HG03159 (cell line): ENCODE data around the gene USP20.
A peak's percentile ranks its signal among the peaks of the same experiment; 100 is the strongest.
"Not testable (repeated sequence)": the region's sequence is repeated elsewhere in the genome, so short reads cannot be mapped to it uniquely, and the experiment has no call there.

Experiments used
- ATAC-seq: cut with Tn5 transposase; IDR thresholded peaks from one replicate; pipeline ENCODE4 v1.9.1; 2021; ENCODE audit warnings: mild to moderate bottlenecking, moderate library complexity; ENCODE audit not compliant: unreplicated experiment

USP20 gene

GRCh38 chr9:129835128-129835859, at the start of gene USP20, which contains the start of gene C9orf78:
Gene USP20, plus strand, starts transcription at chr9:129835458. Its CDS starts 17,098 bp downstream, at chr9:129852556.
Gene C9orf78, minus strand, starts transcription at chr9:129835275. Its CDS starts 54 bp downstream, at chr9:129835221.
- ATAC-seq = peak; percentile 90

- no peak for ATAC-seq
Observed at GRCh38 chr9:129785866-129786265, 49.4 kb upstream of the USP20 start.

DNA sequence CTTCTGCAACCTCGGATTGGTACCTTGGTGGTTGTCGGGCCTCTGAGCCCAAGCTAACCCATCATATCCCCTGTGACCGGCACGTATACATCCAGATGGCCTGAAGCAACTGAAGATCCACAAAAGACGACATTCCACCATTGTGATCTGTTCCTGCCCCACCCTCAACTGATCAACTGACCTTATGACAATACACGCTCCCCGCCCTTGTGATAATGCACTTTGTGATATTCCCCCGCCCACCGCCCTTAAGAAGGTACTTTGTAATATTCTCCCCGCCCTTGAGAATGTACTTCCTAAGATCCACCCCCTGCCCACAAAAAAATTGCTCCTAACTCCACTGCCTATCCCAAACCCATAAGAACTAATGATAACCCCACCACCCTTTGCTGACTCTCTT, 48.8 kb upstream of the USP20 start:
- no peak for ATAC-seq

DNA sequence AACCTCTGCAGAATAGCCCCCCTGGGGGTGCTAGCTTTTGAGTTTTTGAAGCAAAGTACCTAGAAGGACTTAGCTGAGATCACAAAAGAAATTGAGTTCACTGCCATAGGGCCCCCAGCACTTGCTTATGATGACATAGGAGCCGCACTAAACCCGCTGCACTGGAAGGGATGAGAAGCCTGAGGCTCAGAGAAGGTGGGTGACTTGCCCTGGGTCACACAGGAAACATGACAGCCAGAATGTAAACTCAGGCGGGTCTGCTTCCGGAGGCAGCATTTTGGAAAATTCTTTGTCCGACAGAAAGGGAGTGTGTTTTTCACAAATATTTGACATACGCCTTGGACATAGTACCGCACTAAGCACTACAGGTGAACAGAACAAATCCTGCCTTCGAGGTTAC, 40.7 kb upstream of the USP20 start:
- ATAC-seq = no peak

- not testable (repeated sequence) for ATAC-seq
Observed at GRCh38 chr9:129796029-129796428, 39.2 kb upstream of the USP20 start.

- ATAC-seq = no peak
Observed at GRCh38 chr9:129798973-129799372, 36.3 kb upstream of the USP20 start.

- no peak for ATAC-seq
Observed at GRCh38 chr9:129801504-129801903, 33.8 kb upstream of the USP20 start.

DNA sequence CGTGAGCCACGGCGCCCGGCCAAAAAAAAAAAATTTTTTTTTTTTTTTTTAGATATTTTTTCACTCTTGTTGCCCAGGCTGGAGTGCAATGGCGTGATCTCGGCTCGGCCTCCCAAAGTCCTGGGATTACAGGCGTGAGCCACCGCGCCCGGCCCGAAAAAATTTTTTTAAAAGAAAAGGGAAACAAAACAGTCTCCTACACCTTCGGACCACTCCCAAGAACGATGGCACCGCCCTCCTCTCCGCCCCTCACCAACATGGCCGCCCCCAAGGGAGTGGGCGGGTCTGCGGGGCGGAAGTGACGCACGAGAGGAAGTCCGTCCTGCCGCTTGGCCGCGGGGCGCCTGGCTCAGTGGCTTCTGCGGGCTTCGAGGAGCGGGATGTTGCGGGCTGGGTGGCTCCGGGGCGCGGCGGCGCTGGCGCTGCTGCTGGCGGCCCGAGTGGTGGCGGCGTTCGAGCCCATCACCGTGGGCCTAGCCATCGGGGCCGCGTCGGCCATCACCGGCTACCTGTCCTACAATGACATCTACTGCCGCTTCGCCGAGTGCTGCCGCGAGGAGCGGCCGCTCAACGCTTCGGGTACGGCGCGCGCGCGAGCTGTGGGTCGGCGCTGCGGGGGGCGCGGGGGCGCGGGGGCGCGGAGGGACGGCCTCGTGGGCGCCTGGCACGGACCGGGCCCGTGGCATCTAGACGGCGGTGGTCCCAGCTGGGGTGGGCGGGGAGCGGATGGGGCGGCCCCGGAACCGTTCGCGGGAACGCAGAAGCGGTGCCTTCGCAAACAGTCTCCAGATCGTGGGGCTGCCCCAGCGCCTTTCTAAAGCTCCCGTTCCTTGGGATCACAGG, 32.2 kb upstream of the USP20 start, which contains the start of gene TOR1B:
Gene TOR1B (plus strand): TSS at position 352 of the 843 bp plus-strand sequence. CDS start 29 bp downstream, at position 381.
- peak; percentile 93 for ATAC-seq

DNA sequence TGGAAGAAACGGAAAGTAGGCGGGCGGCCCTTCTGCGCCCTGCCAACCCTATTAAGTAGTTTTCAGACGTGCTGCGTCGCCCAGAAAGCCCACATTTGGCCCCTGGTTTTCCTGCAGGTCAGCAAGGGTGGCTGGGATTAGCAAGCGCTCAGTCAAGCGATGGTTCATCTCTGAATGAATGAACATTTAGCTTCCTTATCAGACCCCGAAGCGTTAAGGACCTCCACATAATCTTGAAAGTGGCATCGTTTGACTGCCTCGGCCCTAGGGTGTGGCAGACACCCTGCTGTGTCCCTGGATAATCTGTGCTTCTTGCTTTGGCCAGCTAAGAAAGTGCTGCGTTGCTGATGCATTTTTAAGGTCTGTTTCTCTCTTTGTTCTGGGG, 31.6 kb upstream of the USP20 start:
- ATAC-seq = peak; percentile 5

GRCh38 chr9:129806061-129806460, 29.2 kb upstream of the USP20 start:
- ATAC-seq = no peak

GRCh38 chr9:129809346-129809745, 25.9 kb upstream of the USP20 start:
- ATAC-seq = no peak

DNA sequence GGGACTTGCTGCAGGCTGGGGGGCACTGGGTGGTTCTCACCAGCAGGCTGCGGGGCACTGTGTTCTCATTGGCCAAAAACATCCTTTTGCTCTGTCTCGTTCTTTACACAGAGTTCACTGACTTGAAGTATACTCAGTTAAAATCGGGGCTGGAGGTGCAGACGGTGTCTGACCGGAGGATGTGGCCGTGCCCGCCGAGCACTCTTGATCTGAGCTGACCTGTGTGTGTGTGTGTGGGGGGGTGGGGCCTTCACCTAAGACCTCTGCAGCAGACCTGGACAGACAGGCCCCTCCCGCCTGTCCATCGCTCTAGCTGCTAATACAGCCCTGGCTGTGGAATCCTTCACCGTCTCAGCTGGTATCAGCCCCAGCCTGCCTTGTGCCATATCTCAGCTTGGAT, 25.1 kb upstream of the USP20 start:
- no peak for ATAC-seq

GRCh38 chr9:129810788-129811187, 24.5 kb upstream of the USP20 start:
- no peak for ATAC-seq

DNA sequence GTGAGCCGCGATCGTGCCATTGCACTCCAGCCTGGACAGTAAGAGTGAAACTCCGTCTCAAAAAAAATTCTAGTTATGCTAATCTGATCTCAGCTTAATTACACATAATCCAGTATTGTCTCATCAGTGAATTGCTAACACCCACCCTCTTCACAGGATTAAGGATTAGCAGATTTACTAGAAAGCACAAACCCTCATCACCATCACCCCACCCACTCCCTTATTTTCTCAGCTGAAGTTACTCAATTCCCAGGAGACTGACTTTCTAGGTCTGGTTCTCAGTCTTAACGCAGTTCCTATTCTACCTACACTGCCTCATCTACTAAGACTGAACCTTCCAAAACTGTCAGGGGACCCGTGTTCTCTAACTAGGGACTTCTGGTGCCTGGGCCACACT, 23.3 kb upstream of the USP20 start:
- ATAC-seq = no peak

GRCh38 chr9:129812385-129812784, 22.9 kb upstream of the USP20 start:
- ATAC-seq = no peak

DNA sequence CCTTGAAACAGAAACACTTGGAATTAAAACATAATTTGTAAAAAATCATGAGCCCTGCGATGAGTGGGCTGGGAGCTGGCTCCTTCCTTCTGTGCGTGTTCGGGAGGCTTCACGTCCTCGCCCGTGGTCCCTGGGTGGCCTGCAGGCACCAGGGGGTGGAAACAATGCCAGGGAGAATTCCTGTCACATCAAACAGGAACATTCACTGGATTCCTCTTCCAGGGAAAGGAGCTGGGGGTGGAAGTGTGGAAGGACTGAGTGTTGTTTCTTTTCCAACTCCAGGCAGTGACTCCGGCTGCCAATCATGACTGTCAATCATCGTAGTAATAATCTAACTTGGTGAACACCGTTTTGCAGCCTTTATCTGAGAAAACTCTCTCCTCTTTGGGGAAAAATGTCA, 21.6 kb upstream of the USP20 start:
- no peak for ATAC-seq

DNA sequence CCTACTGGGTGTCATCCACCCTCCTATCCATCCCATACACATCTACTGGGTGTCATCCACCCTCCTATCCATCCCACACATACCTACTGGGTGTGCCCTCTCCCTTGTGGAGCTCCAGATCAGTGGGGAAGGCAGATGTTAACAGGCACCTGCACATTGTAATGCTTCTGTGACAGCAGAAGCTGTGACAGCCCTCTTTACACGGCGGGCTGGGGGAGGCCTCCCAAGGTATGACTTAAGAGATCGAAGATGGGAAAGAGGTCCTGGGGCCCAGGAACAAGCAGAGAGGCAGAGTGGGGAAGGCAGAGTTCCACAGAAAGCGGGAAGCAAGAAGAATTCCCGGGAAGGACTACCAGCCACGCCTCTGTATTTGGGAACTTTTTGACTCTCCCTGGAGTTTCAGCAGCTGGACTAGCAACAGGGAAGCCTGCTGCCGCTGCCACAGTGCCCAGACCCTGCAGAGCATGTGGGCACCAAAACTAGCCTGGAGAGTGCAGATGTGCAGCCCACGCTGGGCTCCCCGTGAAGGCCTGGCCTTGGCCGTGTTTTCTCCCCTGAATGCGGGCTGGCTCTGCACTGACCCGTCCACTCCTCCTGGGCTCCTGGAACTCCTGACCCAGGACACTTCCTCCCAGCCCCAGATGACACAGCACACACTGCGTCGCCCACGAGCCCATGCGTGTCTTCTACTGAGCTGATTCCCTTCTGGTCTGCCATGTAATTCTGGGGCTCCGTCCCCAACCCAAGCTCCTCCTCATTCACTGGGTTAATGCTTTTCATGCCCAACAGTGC, 20.6 kb upstream of the USP20 start:
- ATAC-seq = no peak

DNA sequence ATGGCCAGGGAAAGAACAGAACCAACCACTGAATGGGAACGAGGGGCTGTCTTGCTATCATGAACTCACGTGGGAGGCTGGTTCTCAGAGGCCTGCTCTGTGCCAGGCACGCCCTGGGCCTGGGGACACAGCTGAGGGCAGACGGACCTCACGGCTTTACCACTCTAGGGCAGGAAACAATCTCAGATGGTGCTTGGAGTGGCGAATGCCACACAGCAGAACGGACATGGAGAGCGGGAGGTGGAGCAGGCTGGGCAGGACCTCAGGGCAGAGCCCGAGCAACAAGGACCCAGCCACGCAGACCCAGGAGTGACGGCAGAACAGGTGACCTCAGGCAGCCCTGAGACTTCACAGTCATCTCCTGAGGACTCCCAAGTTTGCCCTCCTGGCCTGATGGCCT, 20.0 kb upstream of the USP20 start:
- ATAC-seq = no peak

DNA sequence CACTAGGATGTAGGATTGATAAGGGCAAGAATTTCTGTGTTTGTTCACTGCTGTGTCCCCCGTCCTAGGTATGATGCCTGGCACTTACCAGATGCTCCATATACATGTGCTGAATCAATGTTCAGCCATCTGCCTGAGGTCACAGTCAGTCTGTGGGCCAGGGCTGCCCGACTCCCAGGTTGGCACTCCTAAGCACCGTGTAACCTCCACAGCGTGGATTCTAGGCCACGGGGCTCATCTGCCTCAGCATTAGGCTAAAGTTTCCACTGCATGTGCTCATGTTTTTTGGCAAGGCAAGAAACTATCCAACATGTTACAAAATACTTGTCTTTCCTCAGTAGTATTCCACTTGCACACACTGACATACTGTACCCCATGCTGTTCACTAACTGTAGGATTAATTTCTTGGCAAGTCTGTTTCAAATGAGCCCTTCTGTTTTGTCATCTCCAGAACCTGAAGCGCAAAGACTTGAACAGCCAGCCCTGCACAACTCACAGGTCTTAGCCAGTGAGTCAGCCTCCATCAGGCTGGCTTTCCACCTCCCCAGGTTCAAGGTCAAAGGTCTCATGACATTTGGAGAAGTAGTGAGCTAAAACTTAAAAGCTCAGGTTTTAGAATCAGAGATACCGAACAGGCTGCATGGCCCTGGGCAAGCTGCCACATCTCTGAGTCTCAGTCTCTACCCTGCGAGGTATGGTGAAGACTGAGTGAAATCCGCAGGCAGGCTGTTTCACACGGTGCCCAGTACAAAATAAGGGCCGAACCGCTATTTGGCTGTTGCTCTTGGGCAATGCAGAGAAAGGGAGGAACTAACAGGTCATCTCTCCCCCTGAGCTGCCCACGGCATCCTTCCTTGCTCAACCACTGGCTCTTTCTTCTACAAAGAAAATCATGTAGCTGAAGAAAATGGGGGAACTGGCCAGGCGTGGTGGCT, 18.5 kb upstream of the USP20 start:
- no peak for ATAC-seq

DNA sequence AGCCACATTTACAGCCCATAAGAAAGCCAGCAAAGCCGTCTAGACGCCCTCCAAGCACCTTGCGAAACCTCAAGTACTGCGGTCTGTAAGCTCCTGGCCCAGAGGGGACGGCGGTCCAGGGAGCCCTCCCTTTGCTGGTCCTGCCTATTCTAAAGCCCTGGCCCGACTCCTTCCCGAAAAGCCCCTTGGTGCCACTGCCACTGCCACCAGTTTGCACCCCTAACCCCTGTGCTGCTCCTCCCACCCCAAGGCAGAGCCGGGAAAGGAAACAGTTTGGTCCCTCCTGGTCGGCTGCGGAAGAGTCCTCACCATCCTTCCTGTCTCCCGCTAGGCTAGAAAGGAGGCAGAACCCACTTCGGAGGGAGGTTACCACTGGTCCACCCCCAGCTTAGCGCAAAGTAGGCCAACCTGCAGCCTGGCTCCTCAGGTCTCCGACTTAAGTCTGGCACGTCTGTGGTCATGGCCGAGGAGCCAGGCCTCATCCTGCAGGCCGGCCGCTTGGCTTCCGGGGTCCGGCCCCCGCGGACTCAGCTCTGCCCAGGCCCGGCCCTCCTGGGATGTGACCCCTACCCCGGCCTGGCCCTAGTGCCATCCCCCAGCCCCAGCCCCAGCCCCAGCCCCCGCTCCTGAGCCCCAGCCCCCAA, 12.2 kb upstream of the USP20 start:
- no peak for ATAC-seq
